Naive B cell (primary cell): ENCODE data around the gene B3GLCT. TPM values are rescaled to one million over a fixed set of nuclear protein-coding genes. Genes with fewer than 3 reads are reported as not detected.

ENCODE experiments used
- ATAC-seq, 2 donors: fragments of 150-1000 bp; cut with Tn5 transposase; 2 replicates each; pipeline ENCODE4 v1.10.0; 2021; ENCODE audit warnings: low read depth in 2 of 2, mild to moderate bottlenecking in 2 of 2, moderate library complexity in 2 of 2
- DNase-seq: peaks from one replicate; pipeline ENCODE4 v3.0.0; 2022
- H3K27ac Mint-ChIP-seq, 6 donors: one replicate each; pipeline ENCODE4 v1.8.0; 2020 to 2022; ENCODE audit warnings: mild to moderate bottlenecking in 6 of 6, mixed read lengths in 6 of 6, moderate library complexity in 5 of 6, inconsistent platforms in 2 of 6
- H3K27me3 Mint-ChIP-seq, 3 donors: one replicate each; pipeline ENCODE4 v1.8.0; 2021 to 2022; ENCODE audit warnings: mixed read lengths in 3 of 3, mild to moderate bottlenecking in 1 of 3
- H3K36me3 Mint-ChIP-seq, 2 donors: one replicate each; pipeline ENCODE4 v1.8.0; 2020 to 2022; ENCODE audit warnings: mixed read lengths in 2 of 2, inconsistent platforms in 1 of 2, mild to moderate bottlenecking in 1 of 2
- H3K4me1 Mint-ChIP-seq, 3 donors: one replicate each; pipeline ENCODE4 v1.8.0; 2020 to 2022; ENCODE audit warnings: mixed read lengths in 3 of 3, inconsistent platforms in 1 of 3, mild to moderate bottlenecking in 1 of 3, moderate library complexity in 1 of 3
- H3K4me3 Mint-ChIP-seq, 8 donors: one replicate each; pipeline ENCODE4 v1.8.0; 2020 to 2022; ENCODE audit warnings: mild to moderate bottlenecking in 8 of 8, mixed read lengths in 8 of 8, moderate library complexity in 8 of 8, inconsistent platforms in 2 of 8
- H3K9me3 Mint-ChIP-seq, 7 donors: one replicate each; pipeline ENCODE4 v1.8.0; 2020 to 2022; ENCODE audit warnings: mixed read lengths in 7 of 7, mild to moderate bottlenecking in 5 of 7, inconsistent platforms in 2 of 7, moderate library complexity in 1 of 7
- polyA plus RNA-seq, 6 donors: library from polyadenylated mRNA; unstranded; fragments of 300-500 nt; fragmentation: Illumina TruSeq; gene quantifications; one replicate each; pipeline ENCODE4 v1.2.3, GENCODE V29; 2021; ENCODE audit warnings: low read depth in 6 of 6

Gene B3GLCT
- 1 to 10 TPM; 3.2 to 9.1 (median 6.0) TPM for polyA plus RNA-seq

DNA sequence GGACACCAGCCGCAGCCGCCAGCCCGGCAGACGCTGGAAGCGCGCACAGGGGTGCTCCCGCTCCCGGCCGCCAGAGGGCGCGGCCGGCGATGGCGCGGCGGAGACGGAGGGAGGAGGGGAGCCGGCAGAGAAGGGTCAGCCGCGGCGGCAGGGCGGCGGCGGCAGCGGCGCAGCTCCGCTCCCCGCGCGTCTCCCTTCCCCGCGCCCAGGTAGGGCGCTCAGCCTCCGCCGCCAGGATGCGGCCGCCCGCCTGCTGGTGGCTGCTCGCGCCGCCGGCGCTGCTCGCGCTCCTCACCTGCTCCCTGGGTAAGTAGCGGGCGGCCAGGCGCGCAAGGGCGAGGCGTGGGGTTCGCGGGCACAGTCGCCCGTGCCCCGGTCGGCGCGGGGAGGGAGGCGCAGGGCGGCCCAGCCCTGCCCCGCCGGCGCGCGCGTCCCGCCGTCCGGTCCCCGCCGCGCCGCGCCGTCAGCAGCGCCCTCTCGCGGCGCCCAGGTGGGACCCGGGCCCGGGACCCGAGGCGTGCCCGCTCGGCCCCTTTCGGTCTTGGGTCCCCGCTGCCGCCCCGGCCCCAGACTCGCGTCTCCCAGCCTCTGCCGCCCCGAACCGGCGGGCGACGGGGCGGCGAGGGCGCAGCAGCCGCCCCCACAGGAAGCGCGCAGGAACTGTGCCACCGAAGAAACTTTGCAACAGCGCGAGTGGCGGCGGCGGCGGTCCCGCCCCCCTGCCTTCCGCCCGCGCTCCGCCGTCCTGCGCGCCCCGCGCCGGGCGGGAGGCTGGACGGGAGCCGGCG, at the start of gene B3GLCT:
B3GLCT (plus strand) TSS at position 127 of the 788 bp plus-strand sequence; CDS start at position 237, 110 bp downstream.
- Mint-ChIP-seq H3K9me3 (no peaks in the 10 kb centered on the region), H3K4me1 (peaks cover 8 to 17% (median 12%) of the 10 kb centered on the region in 3 donors), H3K27ac (peak within 1 kb of the TSS; percentile 80 to 93 (median 88)), H3K36me3 (peaks cover 0 to 6% of the 10 kb centered on the region in 2 donors), H3K27me3 (peaks cover 0 to 5% (median 0%) of the 10 kb centered on the region in 3 donors), H3K4me3 (peak within 1 kb of the TSS; percentile 75 to 94 (median 88))
- DNase-seq (peak; percentile 85), ATAC-seq (peak; percentile 70 to 71)

DNA sequence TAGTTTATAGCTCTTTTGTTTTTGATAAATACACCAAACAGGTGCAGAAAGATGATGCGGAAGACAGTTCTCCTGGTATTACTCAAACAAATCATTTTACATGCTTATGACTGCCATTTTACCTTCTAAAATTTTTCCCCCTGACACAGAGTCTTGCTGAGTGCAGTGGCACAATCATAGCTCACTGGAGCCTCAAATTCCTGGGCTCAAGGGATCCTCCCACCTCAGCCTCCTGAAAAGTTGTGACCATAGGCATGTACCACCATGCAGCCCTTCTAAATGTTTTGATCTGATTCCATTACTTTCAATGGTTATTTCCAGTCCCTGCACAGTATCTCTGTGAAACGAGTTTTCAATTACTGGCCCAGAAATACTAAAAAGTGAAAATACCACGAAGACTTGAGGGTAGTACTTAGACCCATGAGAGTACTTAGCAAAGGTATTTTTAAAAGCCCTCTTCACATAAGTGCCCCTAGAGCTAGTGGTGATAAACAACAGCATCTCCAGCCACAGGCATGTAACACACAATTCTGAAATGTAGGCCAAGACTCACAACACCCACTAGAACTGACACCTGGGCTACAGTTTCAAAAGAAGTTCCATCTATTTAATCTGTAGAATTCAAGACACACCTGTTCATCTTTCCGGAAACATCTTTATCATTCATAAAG, 49.3 kb upstream of the B3GLCT start:
- Mint-ChIP-seq H3K4me3 (no peak overlapping the region), H3K27me3 (no peaks in the 10 kb centered on the region), H3K4me1 (peaks cover 0 to 13% (median 7%) of the 10 kb centered on the region in 3 donors), H3K27ac (peak overlapping the region in 1 of 6 donors; percentile 68), H3K9me3 (no peaks in the 10 kb centered on the region), H3K36me3 (peaks cover 38 to 52% of the 10 kb centered on the region in 2 donors)
- ATAC-seq = no peak
- no peak for DNase-seq

DNA sequence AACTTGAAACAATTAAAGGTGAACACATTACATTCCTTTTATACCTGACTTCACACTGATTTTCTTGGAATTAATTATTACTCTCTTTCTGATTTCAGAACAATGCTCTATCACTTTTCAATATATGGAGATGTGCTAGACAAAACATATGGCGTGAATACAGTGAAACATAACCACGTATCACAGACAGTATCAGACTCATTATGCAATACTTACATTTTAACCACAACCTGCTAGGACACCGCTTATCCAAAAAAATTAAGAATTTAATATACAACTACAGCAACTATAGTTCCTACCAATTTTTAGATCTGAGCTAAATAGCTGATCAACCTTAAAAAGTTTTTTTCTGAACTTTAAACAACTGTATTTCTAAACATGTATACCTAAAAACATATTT, 47.9 kb upstream of the B3GLCT start:
- H3K27me3 Mint-ChIP-seq = no peaks in the 10 kb centered on the region
- DNase-seq = no peak
- peaks cover 36 to 50% of the 10 kb centered on the region in 2 donors for H3K36me3 Mint-ChIP-seq
- H3K27ac Mint-ChIP-seq = no peak overlapping the region
- ATAC-seq = no peak
- H3K9me3 Mint-ChIP-seq = no peaks in the 10 kb centered on the region
- H3K4me1 Mint-ChIP-seq = peaks cover 0 to 13% (median 7%) of the 10 kb centered on the region in 3 donors
- no peak overlapping the region for H3K4me3 Mint-ChIP-seq

DNA sequence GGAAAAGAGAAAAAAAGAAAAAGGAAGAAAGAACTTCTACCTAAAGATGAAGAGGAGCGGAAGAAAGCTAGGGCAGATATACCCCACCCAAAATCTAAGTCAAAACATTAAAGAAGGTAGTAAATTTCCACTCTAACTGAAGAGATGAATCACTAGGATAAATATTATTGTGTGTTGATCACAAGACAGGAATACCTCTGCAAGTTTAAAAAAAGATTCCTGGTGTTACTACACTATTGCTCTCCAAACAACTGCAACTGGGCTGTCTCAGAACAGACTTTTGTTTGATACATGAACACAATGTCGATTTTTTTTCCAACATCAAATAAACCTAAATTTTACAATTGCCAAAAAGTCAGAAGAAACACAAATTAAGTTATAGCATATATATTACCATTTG, 44.8 kb upstream of the B3GLCT start:
- H3K4me1 Mint-ChIP-seq = peaks cover 4 to 22% (median 12%) of the 10 kb centered on the region in 3 donors
- no peak for ATAC-seq
- H3K27me3 Mint-ChIP-seq = no peaks in the 10 kb centered on the region
- H3K27ac Mint-ChIP-seq = peak overlapping the region in 2 of 6 donors; percentile 34 to 81
- no peaks in the 10 kb centered on the region for H3K9me3 Mint-ChIP-seq
- H3K36me3 Mint-ChIP-seq = peaks cover 31 to 37% of the 10 kb centered on the region in 2 donors
- no peak for DNase-seq
- no peak overlapping the region for H3K4me3 Mint-ChIP-seq

GRCh38 chr13:31159306-31159705, 40.5 kb upstream of the B3GLCT start:
- Mint-ChIP-seq H3K4me3 (peak overlapping the region in 4 of 8 donors; percentile 94 to 100 (median 97)), H3K4me1 (peaks cover 21 to 32% (median 26%) of the 10 kb centered on the region in 3 donors), H3K27me3 (no peaks in the 10 kb centered on the region), H3K36me3 (peaks cover 8 to 15% of the 10 kb centered on the region in 2 donors), H3K9me3 (peaks cover 0 to 2% (median 0%) of the 10 kb centered on the region in 7 donors), H3K27ac (peak overlapping the region in 1 of 6 donors; percentile 98)
- ATAC-seq = no peak
- no peak for DNase-seq

GRCh38 chr13:31160857-31161556, 38.8 kb upstream of the B3GLCT start:
- Mint-ChIP-seq H3K27ac (peak overlapping the region; percentile 95 to 99 (median 98)), H3K9me3 (peaks cover 0 to 2% (median 0%) of the 10 kb centered on the region in 7 donors), H3K4me1 (peaks cover 21 to 32% (median 26%) of the 10 kb centered on the region in 3 donors), H3K36me3 (peaks cover 0 to 6% of the 10 kb centered on the region in 2 donors), H3K4me3 (peak overlapping the region; percentile 93 to 100 (median 98)), H3K27me3 (no peaks in the 10 kb centered on the region)
- DNase-seq = peak; percentile 50
- no peak for ATAC-seq

GRCh38 chr13:31161557-31162150, 38.1 kb upstream of the B3GLCT start, which contains the start of gene HSPH1:
TSS of gene HSPH1 (minus strand) at chr13:31161904. CDS start at chr13:31161582, 322 bp downstream.
- Mint-ChIP-seq H3K27me3 (no peaks in the 10 kb centered on the region), H3K27ac (peak within 1 kb of the TSS; percentile 95 to 99 (median 98)), H3K9me3 (peaks cover 0 to 2% (median 0%) of the 10 kb centered on the region in 7 donors), H3K4me1 (peaks cover 21 to 32% (median 26%) of the 10 kb centered on the region in 3 donors), H3K36me3 (peaks cover 0 to 6% of the 10 kb centered on the region in 2 donors), H3K4me3 (peak within 1 kb of the TSS; percentile 93 to 100 (median 98))
- ATAC-seq (peak; percentile 67 to 74), DNase-seq (peak; percentile 99)

DNA sequence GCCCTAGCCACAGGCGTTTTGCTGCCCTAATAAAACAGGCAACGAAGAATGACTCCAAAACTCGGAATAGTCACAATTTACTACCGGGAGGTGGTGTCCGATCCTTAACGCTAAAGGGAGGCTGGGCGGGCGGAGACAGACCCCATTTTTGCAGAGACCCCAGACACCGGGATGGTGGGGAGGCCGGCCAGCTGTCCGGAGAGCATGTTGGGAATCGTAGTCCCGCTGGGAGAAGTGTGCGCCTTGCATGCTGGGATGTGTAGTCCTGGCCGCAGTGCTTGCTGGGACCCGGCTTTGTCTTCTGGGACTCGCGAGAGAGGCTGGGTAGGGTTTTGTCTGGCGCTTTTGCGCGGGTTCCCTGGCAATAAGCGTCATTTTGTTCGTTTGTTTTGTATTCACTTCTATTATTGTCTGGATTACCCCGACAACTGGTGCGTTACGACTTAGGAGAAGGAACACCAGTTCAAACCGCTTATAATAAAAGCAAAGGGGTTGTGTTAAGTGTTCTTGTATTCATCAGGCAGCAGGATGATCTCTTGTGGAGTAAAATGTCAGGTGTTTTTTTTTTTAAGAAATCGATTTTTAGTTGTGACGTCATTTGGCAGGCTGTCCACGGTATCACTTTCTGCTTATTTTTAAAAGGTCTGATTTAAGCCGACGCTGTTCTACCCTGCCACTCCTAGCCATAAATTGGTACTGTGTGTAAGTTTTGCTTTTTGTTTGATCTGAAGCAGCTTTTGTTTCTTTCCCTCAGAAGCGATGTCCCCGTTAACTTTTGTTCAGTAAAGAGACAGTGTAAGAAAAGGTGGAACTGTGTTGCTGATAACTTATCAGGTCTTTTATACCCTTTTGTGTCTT, 37.4 kb upstream of the B3GLCT start:
- ATAC-seq (peak; percentile 80), DNase-seq (peak; percentile 97)
- peak overlapping the region; percentile 93 to 100 (median 98) for H3K4me3 Mint-ChIP-seq
- peak overlapping the region; percentile 95 to 99 (median 98) for H3K27ac Mint-ChIP-seq
- peaks cover 0 to 2% (median 0%) of the 10 kb centered on the region in 7 donors for H3K9me3 Mint-ChIP-seq
- H3K36me3 Mint-ChIP-seq = peaks cover 0 to 3% of the 10 kb centered on the region in 2 donors
- H3K27me3 Mint-ChIP-seq = no peaks in the 10 kb centered on the region
- H3K4me1 Mint-ChIP-seq = peaks cover 21 to 32% (median 26%) of the 10 kb centered on the region in 3 donors

GRCh38 chr13:31166591-31166990, 33.2 kb upstream of the B3GLCT start:
- H3K9me3 Mint-ChIP-seq = peaks cover 0 to 2% (median 0%) of the 10 kb centered on the region in 7 donors
- H3K27me3 Mint-ChIP-seq = peaks cover 0 to 23% (median 17%) of the 10 kb centered on the region in 3 donors
- no peak overlapping the region for H3K4me3 Mint-ChIP-seq
- H3K4me1 Mint-ChIP-seq = peaks cover 7 to 9% (median 8%) of the 10 kb centered on the region in 3 donors
- H3K36me3 Mint-ChIP-seq = no peaks in the 10 kb centered on the region
- no peak for DNase-seq
- ATAC-seq = no peak
- no peak overlapping the region for H3K27ac Mint-ChIP-seq

- H3K9me3 Mint-ChIP-seq = no peaks in the 10 kb centered on the region
- no peak overlapping the region for H3K27ac Mint-ChIP-seq
- ATAC-seq (no peak), DNase-seq (no peak)
- peaks cover 5% of the 10 kb centered on the region in 3 donors for H3K4me1 Mint-ChIP-seq
- H3K4me3 Mint-ChIP-seq = no peak overlapping the region
- H3K27me3 Mint-ChIP-seq = peaks cover 5 to 28% (median 21%) of the 10 kb centered on the region in 3 donors
- H3K36me3 Mint-ChIP-seq = no peaks in the 10 kb centered on the region
Measured at GRCh38 chr13:31167490-31167889, 32.3 kb upstream of the B3GLCT start.

- DNase-seq (no peak), ATAC-seq (no peak)
- H3K9me3 Mint-ChIP-seq = no peaks in the 10 kb centered on the region
- H3K27me3 Mint-ChIP-seq = peaks cover 12 to 35% (median 28%) of the 10 kb centered on the region in 3 donors
- no peak overlapping the region for H3K27ac Mint-ChIP-seq
- no peaks in the 10 kb centered on the region for H3K4me1 Mint-ChIP-seq
- no peak overlapping the region for H3K4me3 Mint-ChIP-seq
- no peaks in the 10 kb centered on the region for H3K36me3 Mint-ChIP-seq
Measured at GRCh38 chr13:31168166-31168565, 31.6 kb upstream of the B3GLCT start.

DNA sequence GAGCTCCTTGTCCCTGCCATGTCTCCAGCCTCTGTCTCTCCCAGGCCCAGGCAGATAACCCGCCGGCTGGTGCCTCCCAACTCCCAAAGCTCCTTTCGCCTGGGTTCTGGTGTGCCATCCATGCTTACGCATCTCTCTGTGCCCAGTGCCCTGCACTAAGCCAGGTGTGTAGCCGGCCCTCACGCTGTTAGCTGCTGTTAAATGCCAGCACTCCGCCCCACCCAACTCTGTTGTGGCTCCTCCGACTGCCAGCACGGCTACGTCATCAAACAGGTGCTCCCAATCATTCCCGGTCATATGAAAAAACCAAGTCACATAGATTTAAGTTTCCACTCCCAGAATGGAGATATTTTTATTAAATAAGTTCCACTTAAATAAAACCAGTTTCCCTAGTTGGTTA, 31.0 kb upstream of the B3GLCT start:
- no peak overlapping the region for H3K4me3 Mint-ChIP-seq
- no peaks in the 10 kb centered on the region for H3K9me3 Mint-ChIP-seq
- H3K36me3 Mint-ChIP-seq = no peaks in the 10 kb centered on the region
- ATAC-seq = no peak
- no peak for DNase-seq
- H3K27me3 Mint-ChIP-seq = peaks cover 16 to 41% (median 32%) of the 10 kb centered on the region in 3 donors
- no peaks in the 10 kb centered on the region for H3K4me1 Mint-ChIP-seq
- peak overlapping the region in 2 of 6 donors; percentile 14 to 36 for H3K27ac Mint-ChIP-seq
